ENCODE results near the gene SRPK1. TPM values are rescaled to one million over a fixed set of nuclear protein-coding genes. Genes with fewer than 3 reads are reported as not detected.

Gene SRPK1
- total RNA-seq, 1 donor from 2014 or later: 31.2 TPM

DNA sequence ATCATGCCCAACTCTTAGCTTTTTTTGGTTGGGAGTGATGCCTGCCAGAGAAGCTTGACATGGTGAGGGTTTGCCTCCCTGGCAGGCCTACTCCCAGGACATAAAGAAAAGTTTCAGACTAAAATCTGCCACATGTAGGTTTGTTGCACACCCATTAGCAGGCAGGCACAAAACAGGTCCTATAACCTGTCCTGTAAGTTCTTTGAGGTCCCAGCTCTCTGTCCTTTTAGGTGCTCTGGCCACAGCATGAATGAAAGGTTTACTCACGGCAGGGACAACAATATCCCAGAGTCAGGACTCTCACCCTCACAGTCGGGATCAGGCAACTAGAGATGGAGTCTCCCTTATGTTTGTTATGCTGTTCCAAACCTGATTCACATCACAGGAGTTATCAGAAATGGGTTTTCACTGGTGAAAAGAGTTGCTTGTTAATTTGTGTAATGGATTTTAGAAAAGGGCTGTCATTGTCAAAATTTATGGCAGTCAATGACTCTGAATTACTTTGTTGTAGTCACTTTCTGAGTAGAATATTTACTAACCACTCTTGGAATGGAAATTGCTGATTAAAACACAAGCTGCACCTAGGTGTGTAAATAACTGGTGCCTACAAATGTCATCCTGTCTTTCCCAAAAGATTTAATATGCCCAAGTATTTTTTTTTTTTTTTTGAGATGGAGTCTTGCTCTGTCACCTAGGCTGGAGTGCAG lies 5.8 kb upstream of the SRPK1 start:
- no peak overlapping the region for H3K27ac Mint-ChIP-seq (ENCODE audit: unreplicated experiment)
- TF ChIP-seq, protein P1, sequence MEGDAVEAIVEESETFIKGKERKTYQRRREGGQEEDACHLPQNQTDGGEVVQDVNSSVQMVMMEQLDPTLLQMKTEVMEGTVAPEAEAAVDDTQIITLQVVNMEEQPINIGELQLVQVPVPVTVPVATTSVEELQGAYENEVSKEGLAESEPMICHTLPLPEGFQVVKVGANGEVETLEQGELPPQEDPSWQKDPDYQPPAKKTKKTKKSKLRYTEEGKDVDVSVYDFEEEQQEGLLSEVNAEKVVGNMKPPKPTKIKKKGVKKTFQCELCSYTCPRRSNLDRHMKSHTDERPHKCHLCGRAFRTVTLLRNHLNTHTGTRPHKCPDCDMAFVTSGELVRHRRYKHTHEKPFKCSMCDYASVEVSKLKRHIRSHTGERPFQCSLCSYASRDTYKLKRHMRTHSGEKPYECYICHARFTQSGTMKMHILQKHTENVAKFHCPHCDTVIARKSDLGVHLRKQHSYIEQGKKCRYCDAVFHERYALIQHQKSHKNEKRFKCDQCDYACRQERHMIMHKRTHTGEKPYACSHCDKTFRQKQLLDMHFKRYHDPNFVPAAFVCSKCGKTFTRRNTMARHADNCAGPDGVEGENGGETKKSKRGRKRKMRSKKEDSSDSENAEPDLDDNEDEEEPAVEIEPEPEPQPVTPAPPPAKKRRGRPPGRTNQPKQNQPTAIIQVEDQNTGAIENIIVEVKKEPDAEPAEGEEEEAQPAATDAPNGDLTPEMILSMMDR (IDR thresholded peaks at IDR 0.05): no peak
- H3K4me1 Mint-ChIP-seq (ENCODE audit: low read depth): no peaks in the 10 kb centered on the region
- peaks cover 2% of the 10 kb centered on the region for H3K27me3 Mint-ChIP-seq (ENCODE audit: low read depth)
- DNase-seq (ENCODE audit: low spot score): no peak
- H3K4me3 Mint-ChIP-seq (ENCODE audit: unreplicated experiment): no peak overlapping the region
- no peaks in the 10 kb centered on the region for H3K9me3 Mint-ChIP-seq (ENCODE audit: low read depth)
- no peaks in the 10 kb centered on the region for H3K36me3 Mint-ChIP-seq (ENCODE audit: low read depth)

DNA sequence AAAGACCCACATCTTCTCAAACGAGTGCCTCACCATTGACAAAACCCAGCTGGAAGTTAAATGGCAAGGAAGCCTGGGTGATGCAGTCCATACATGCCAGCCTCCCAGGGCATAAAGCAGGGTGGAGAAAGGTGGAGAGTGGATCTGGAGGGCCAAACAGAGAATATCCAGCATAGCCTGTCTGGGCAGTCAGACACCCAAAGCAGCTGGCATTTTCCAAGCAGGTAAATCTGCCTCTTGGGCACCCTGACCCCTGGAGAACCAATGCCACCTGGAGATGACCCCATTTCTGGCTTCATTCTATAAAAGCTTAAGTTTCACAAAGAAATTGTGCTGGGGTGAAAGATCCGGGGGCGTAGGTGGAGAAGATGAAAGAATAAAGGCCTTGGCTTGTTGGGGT lies 5.1 kb upstream of the SRPK1 start:
- H3K4me3 Mint-ChIP-seq (ENCODE audit: unreplicated experiment): no peak overlapping the region
- peaks cover 4% of the 10 kb centered on the region for H3K4me1 Mint-ChIP-seq (ENCODE audit: low read depth)
- H3K36me3 Mint-ChIP-seq (ENCODE audit: low read depth): no peaks in the 10 kb centered on the region
- H3K27ac Mint-ChIP-seq (ENCODE audit: unreplicated experiment): no peak overlapping the region
- H3K27me3 Mint-ChIP-seq (ENCODE audit: low read depth): peaks cover 1% of the 10 kb centered on the region
- no peak for DNase-seq (ENCODE audit: low spot score)
- TF ChIP-seq, protein P1 (IDR thresholded peaks at IDR 0.05): no peak
- no peaks in the 10 kb centered on the region for H3K9me3 Mint-ChIP-seq (ENCODE audit: low read depth)

DNA sequence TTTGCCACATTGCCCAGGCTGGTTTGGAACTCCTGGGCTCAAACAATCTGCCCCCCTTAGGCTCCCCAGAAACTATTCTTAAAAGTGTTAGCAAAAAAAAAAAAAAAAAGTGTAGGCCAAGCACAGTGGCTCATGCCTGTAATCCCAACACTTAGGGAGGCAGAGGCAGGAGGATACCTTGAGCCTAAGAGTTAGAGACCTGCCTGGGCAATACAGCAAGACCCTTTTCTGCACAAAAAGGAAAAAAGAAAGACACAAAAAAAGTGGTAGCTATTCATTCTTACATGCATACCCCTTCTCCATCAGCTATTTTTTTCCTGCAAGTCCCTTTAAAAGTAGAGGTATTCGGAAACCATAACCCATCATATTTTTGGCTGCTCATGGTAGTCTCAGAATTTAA lies 3.2 kb upstream of the SRPK1 start:
- Mint-ChIP-seq H3K36me3 (ENCODE audit: low read depth) (no peaks in the 10 kb centered on the region), H3K27me3 (ENCODE audit: low read depth) (no peaks in the 10 kb centered on the region), H3K9me3 (ENCODE audit: low read depth) (no peaks in the 10 kb centered on the region), H3K27ac (ENCODE audit: unreplicated experiment) (no peak overlapping the region), H3K4me3 (ENCODE audit: unreplicated experiment) (no peak overlapping the region), H3K4me1 (ENCODE audit: low read depth) (peaks cover 15% of the 10 kb centered on the region)
- no peak for DNase-seq (ENCODE audit: low spot score)
- TF ChIP-seq, protein P1 (IDR thresholded peaks at IDR 0.05): no peak

DNA sequence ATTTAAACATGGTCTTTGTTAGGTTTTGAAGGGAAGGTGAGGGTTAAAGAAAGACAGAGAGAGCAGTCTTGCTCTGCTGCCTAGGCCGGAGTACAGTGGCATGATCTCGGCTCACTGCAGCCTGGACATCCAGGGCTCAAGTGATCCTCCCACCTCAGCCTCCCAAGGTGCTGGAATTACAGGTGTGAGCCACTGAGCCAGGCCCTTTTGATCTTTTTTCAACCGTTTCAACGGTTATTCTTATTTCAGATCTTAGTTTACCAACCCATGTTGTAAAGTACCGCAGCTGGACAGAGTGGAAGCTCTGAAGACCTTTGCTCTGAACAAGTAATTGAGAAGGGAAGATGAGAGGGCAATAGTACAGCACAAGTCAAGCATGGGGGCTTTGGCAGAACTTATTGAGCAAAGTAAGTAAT lies 1.2 kb upstream of the SRPK1 start:
- no peaks in the 10 kb centered on the region for H3K27me3 Mint-ChIP-seq (ENCODE audit: low read depth)
- H3K36me3 Mint-ChIP-seq (ENCODE audit: low read depth): no peaks in the 10 kb centered on the region
- DNase-seq (ENCODE audit: low spot score): no peak
- H3K4me1 Mint-ChIP-seq (ENCODE audit: low read depth): peaks cover 33% of the 10 kb centered on the region
- no peak overlapping the region for H3K4me3 Mint-ChIP-seq (ENCODE audit: unreplicated experiment)
- H3K27ac Mint-ChIP-seq (ENCODE audit: unreplicated experiment): no peak overlapping the region
- TF ChIP-seq, protein P1 (IDR thresholded peaks at IDR 0.05): no peak
- no peaks in the 10 kb centered on the region for H3K9me3 Mint-ChIP-seq (ENCODE audit: low read depth)

DNA sequence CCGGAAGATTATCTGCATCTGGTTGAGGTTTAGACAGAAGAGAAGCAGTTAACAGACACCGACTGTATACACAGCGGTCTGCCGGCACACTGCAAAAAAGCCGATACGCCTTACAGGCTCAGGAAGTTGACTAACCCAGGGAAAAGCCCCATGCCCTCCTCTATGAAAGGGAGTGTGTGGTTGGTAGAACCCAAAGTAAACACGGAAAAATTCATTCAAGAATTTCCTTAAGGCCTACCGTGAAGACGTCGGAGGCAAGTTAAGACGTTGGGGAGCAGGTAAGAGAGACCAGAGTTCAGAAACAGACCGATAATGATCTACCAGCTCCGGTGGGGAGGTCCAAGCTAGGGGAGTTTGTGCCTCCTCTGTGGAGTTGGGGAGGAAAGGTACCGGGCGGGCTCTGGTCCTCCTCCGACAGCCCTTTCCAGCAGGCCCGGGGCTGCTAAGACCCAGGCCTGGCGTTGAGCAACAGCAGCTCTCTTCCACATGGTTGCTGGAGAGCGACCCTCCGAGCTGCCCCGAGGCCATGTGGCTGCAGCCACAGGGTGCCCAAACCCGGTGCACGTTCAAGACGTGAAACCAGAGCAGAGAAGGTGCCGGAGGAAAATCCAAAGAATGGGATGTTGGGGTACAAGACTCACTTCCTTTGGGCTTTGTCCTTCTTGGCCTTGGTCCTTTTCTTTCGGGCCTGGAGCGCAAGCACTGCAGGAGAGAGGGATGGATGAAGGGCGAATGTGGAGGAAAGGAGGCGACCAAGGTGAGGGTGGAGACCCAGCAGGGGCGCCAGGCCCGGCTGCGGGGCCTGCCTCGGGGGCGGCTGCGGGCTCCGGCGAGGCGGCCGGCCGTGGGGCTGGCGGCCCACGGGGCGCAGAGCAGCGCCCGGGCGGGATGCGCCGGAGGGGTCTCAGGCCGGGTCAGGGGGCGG lies 809 bp downstream of the SRPK1 start:
- no peaks in the 10 kb centered on the region for H3K9me3 Mint-ChIP-seq (ENCODE audit: low read depth)
- H3K4me1 Mint-ChIP-seq (ENCODE audit: low read depth): peaks cover 34% of the 10 kb centered on the region
- no peak for DNase-seq (ENCODE audit: low spot score)
- peak overlapping the region; percentile 97 for H3K27ac Mint-ChIP-seq (ENCODE audit: unreplicated experiment)
- peak overlapping the region; percentile 93 for H3K4me3 Mint-ChIP-seq (ENCODE audit: unreplicated experiment)
- H3K36me3 Mint-ChIP-seq (ENCODE audit: low read depth): no peaks in the 10 kb centered on the region
- TF ChIP-seq, protein P1 (IDR thresholded peaks at IDR 0.05): no peak
- no peaks in the 10 kb centered on the region for H3K27me3 Mint-ChIP-seq (ENCODE audit: low read depth)
